ENCODE data around the gene TP53I11.

TP53I11 gene

GRCh38 chr11:44884056-44884455 is 66.6 kb downstream of the TP53I11 start:
- no peak for DNase-seq (ENCODE audit: low spot score in 2 of 2)
- Histone ChIP-seq H3K27me3 (ENCODE audit: low read depth) (no peaks in the 10 kb centered on the region), H3K4me3 (no peak overlapping the region), H3K9me3 (no peaks in the 10 kb centered on the region), H3K4me1 (no peaks in the 10 kb centered on the region), H3K36me3 (replicated peaks) (no peaks in the 10 kb centered on the region)
- in situ Hi-C loops (cut with MboI; ENCODE audit: low sequenced_read_pairs), result no loop called here

GRCh38 chr11:44883277-44883676 is 67.4 kb downstream of the TP53I11 start:
- Histone ChIP-seq H3K27me3 (ENCODE audit: low read depth) (no peaks in the 10 kb centered on the region), H3K36me3 (replicated peaks) (no peaks in the 10 kb centered on the region), H3K9me3 (no peaks in the 10 kb centered on the region), H3K4me1 (no peaks in the 10 kb centered on the region), H3K4me3 (no peak overlapping the region)
- in situ Hi-C loops (cut with MboI; ENCODE audit: low sequenced_read_pairs), result no loop called here
- DNase-seq (ENCODE audit: low spot score in 2 of 2), result no peak
